Kidney (tissue), 14 donors: ENCODE measurements around the gene ANKRD35. TPM values are rescaled to one million over a fixed set of nuclear protein-coding genes. Genes with fewer than 3 reads are reported as not detected.
"Not testable (repeated sequence)": the region's sequence is repeated elsewhere in the genome, so short reads cannot be mapped to it uniquely, and the experiment has no call there.

Experiments used
- DNase-seq, 5 donors: peaks; one replicate each; pipeline ENCODE4 v3.0.0-alpha.2; 2013 to 2020
- FAIRE-seq: peaks from 2 replicates; lab custom pipeline; 2012; peaks lifted over from hg19 to GRCh38; lab: Jason Lieb, UNC
- H3K27ac ChIP-seq, 2 donors: one replicate each; pipeline ENCODE4 v1.7.0; 2013; ENCODE audit warnings: low read depth in 2 of 2, low read length in 2 of 2, inconsistent platforms in 1 of 2
- H3K27me3 ChIP-seq: one replicate; pipeline ENCODE4 v1.7.1; 2013; ENCODE audit warnings: low read length, inconsistent platforms; ENCODE audit not compliant: control insufficient read depth, insufficient read depth
- H3K36me3 ChIP-seq, 3 donors: one replicate each; pipeline versions ENCODE4 v1.7.0 to v1.7.1; 2013; ENCODE audit warnings: low read length in 3 of 3, control low read depth in 1 of 3, inconsistent platforms in 1 of 3; ENCODE audit not compliant: insufficient read depth in 3 of 3, control insufficient read depth in 2 of 3
- H3K4me1 ChIP-seq, 3 donors: one replicate each; pipeline versions ENCODE4 v1.7.0 to v1.7.1; 2013; ENCODE audit warnings: low read length in 3 of 3, inconsistent platforms in 1 of 3, low read depth in 1 of 3; ENCODE audit not compliant: control insufficient read depth in 2 of 3, insufficient read depth in 2 of 3
- H3K4me3 ChIP-seq, 3 donors: one replicate each; pipeline versions ENCODE4 v1.7.0 to v1.8.1; 2013; ENCODE audit warnings: low read length in 3 of 3, control low read depth in 1 of 3, inconsistent platforms in 1 of 3
- H3K9ac ChIP-seq, 3 donors: one replicate each; pipeline versions ENCODE4 v1.7.0 to v1.7.1; 2013; ENCODE audit warnings: low read length in 3 of 3, control low read depth in 1 of 3, inconsistent platforms in 1 of 3
- H3K9me3 ChIP-seq, 3 donors: one replicate each; pipeline versions ENCODE4 v1.7.0 to v1.7.1; 2013; ENCODE audit warnings: low read length in 3 of 3, control low read depth in 1 of 3, inconsistent platforms in 1 of 3; ENCODE audit not compliant: control insufficient read depth in 2 of 3, insufficient read depth in 1 of 3
- CTCF ChIP-seq: IDR thresholded peaks from 3 replicates; pipeline ENCODE4 v1.5.1; 2012; ENCODE audit warnings: mild to moderate bottlenecking, moderate library complexity, borderline replicate concordance; ENCODE audit not compliant: insufficient read depth; ENCODE audit errors: extremely low read depth
- intact Hi-C: fragments of 100-400 bp; cut with DNase I; formaldehyde crosslinking; loops from one replicate; pipeline ENCODE4 v1.11.1; 2022
- polyA plus RNA-seq: library from polyadenylated mRNA; stranded (reverse); fragments of 350-450 nt; fragmentation: Illumina TruSeq; extraction: RNeasy Lipid Tissue Mini Kit (QIAGEN cat#74804); gene quantifications from one replicate; pipeline ENCODE4 v1.2.3, GENCODE V29; 2014; ENCODE audit warnings: low read depth, low replicate concordance; ENCODE audit not compliant: insufficient read depth
- total RNA-seq: library from RNA; stranded (reverse); fragmentation: NEBNext Ultra II Directional; extraction: Animal tissue kit (Norgen Biotek cat#: 25700); gene quantifications from one replicate; pipeline ENCODE4 v1.2.1, GENCODE V29; 2021
- donor health status: control.
- donor health status: control.
- donor health status: control.
- donor health status: control.
- donor health status: control.
- donor health status: DM: yes; HTN: yes; CAD: no.
- donor health status: Normal renal cell carcinoma (clear cell type).

ANKRD35 gene
- total and polyA plus RNA-seq, 2 donors from 2014 or later: 0.71 to 1.2 TPM

- no peaks in the 10 kb centered on the region for H3K9me3 ChIP-seq
- H3K36me3 ChIP-seq: peaks cover 3 to 6% (median 4%) of the 10 kb centered on the region in 3 donors
- peak within 1 kb of the TSS; percentile 95 to 99 (median 95) for H3K9ac ChIP-seq
- DNase-seq (peak; percentile 97 to 99 (median 98)), FAIRE-seq (peak; percentile 62)
- peak within 1 kb of the TSS; percentile 82 to 94 (median 93) for H3K4me3 ChIP-seq
- H3K27me3 ChIP-seq: no peaks in the 10 kb centered on the region
- H3K27ac ChIP-seq: peak within 1 kb of the TSS; percentile 96 to 99
- intact Hi-C loops: no loop called here
- H3K4me1 ChIP-seq: peaks cover 3 to 6% (median 6%) of the 10 kb centered on the region in 3 donors
- TF ChIP-seq CTCF: peak; percentile 28
These were observed 41.6 kb upstream of the ANKRD35 start, which contains the start of gene RBM8A for GRCh38 chr1:145927063-145927886. Gene RBM8A, minus strand, starts transcription at chr1:145927484. Its CDS starts 58 bp downstream, at chr1:145927426.

GRCh38 chr1:145926686-145927062 lies 41.0 kb upstream of the ANKRD35 start:
- Histone ChIP-seq H3K27ac (peak overlapping the region; percentile 96 to 99), H3K36me3 (peaks cover 3 to 6% (median 4%) of the 10 kb centered on the region in 3 donors), H3K9me3 (no peaks in the 10 kb centered on the region), H3K9ac (peak overlapping the region; percentile 92 to 99 (median 95)), H3K4me1 (peaks cover 3 to 6% (median 6%) of the 10 kb centered on the region in 3 donors), H3K4me3 (peak overlapping the region; percentile 82 to 94 (median 93)), H3K27me3 (no peaks in the 10 kb centered on the region)
- TF ChIP-seq CTCF: no peak
- FAIRE-seq (no peak), DNase-seq (peak in 1 of 5 donors; percentile 5)
- intact Hi-C loops: no loop called here

DNA sequence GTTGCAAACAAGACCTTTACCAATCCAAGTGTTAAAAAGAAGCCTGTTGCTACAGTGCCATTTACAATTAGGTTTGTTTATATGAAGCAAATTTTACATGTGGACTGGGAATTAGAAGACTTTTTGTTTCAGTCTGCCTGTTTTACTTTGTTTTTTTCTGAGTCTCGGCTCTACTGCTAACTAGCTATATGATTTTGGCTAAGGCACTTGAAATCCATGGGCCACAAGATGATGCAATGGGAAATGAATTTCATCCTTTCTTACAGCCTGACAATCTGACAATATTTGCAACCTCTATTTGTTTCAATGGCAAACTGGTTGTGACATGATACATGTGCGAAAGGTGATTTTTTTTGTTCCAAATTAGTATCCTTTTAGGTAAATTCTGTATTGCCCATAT lies 36.6 kb upstream of the ANKRD35 start:
- Histone ChIP-seq H3K9ac (no peak overlapping the region), H3K27ac (no peak overlapping the region), H3K4me3 (no peak overlapping the region), H3K9me3 (no peaks in the 10 kb centered on the region), H3K27me3 (no peaks in the 10 kb centered on the region), H3K4me1 (peaks cover 8 to 25% (median 11%) of the 10 kb centered on the region in 3 donors), H3K36me3 (peaks cover 3 to 6% (median 4%) of the 10 kb centered on the region in 3 donors)
- intact Hi-C loops: no loop called here
- DNase-seq (no peak), FAIRE-seq (no peak)
- TF ChIP-seq CTCF: no peak

- H3K27ac ChIP-seq, H3K9ac ChIP-seq, FAIRE-seq, DNase-seq, H3K9me3 ChIP-seq, H3K27me3 ChIP-seq, H3K36me3 ChIP-seq, H3K4me3 ChIP-seq, intact Hi-C loops: not testable (repeated sequence)
- H3K4me1 ChIP-seq: peaks cover 4 to 22% (median 5%) of the 10 kb centered on the region in 3 donors
These were observed 34.6 kb upstream of the ANKRD35 start for GRCh38 chr1:145920297-145920696.
